Thoracic aorta (tissue), 2 donors: Measurements from ENCODE around the gene POLDIP3. TPM values are rescaled to one million over a fixed set of nuclear protein-coding genes. Genes with fewer than 3 reads are reported as not detected.
A peak's percentile ranks its signal among the peaks of the same experiment; 100 is the strongest.

ENCODE experiments used
- ATAC-seq: fragments of 150-250 bp; one replicate; pipeline ENCODE4 v1.8.0; 2017; ENCODE audit warnings: low read depth; ENCODE audit not compliant: insufficient number of reproducible peaks, low FRiP score
- DNase-seq: peaks from one replicate; pipeline ENCODE4 v3.0.0-alpha.2; 2020; ENCODE audit warnings: low spot score
- H3K27ac ChIP-seq, 2 donors: fragments of 200-600 bp; sonication (generic); 1 replicate in 1 of 2; 2 replicates in 1 of 2; pipeline ENCODE4 v1.5.1; 2016; ENCODE audit warnings: mild to moderate bottlenecking in 2 of 2, moderate library complexity in 2 of 2
- H3K27me3 ChIP-seq: fragments of 200-600 bp; sonication (generic); replicated peaks from 2 replicates; pipeline ENCODE4 v1.6.0; 2016; ENCODE audit warnings: mild to moderate bottlenecking; ENCODE audit not compliant: insufficient read depth
- H3K36me3 ChIP-seq: fragments of 200-600 bp; sonication (generic); one replicate; pipeline ENCODE4 v1.5.1; 2016
- H3K4me1 ChIP-seq, 2 donors: fragments of 200-600 bp; sonication (generic); 1 replicate in 1 of 2; 2 replicates in 1 of 2; pipeline versions ENCODE4 v1.5.1 to v1.6.0; 2016; ENCODE audit warnings: low read depth in 2 of 2, mild to moderate bottlenecking in 1 of 2; ENCODE audit not compliant: control insufficient read depth in 1 of 2
- H3K4me3 ChIP-seq: fragments of 200-600 bp; sonication (generic); 2 replicates; pipeline ENCODE4 v1.5.1; 2016; ENCODE audit warnings: mild to moderate bottlenecking
- H3K9me3 ChIP-seq: fragments of 200-600 bp; sonication (generic); 2 replicates; pipeline ENCODE4 v1.5.1; 2016
- total RNA-seq, 2 donors: library from RNA; depleted of rRNA; stranded (reverse); fragments of >200 nt; gene quantifications; one replicate each; pipeline versions ENCODE4 v1.1.0 to v1.2.3, GENCODE V29; 2016
- TF ChIP-seq, protein P1 (sequence below): fragments of 200-600 bp; sonication (generic); IDR thresholded peaks from one replicate; pipeline ENCODE4 v1.5.1; 2019; ENCODE audit warnings: antibody characterized with exemption

POLDIP3 gene
- total RNA-seq, 2 donors from 2014 or later = 38.2 to 38.7 TPM

DNA sequence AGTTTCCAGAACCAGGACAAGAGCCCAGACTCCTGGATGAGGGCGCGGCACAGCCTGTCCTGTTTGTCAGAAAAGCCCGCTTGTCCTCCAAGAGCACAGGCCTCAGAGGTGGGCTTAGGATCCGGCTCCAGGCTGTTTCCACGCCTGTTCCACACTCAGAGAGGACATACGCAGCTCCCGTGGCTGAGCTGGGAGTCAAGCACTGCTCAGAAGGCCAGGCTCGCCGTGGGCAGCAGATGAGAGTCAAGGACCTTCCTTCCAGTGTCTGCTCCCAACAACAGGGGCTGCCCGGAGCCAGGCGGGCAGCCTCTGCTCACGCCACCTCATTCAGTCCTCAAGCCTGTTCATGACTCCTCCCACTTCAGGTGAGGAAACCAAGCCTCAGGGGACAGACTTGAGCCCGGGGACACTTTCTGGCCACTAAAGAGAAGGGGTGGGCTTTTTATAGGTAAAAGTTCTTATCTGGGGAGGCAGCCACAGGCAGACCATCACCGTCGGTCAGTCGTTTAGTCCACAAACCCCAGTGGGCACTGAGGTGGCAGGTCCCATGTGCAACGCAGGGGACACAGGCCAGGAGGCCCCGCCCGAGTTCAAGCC, 30.8 kb upstream of the POLDIP3 start:
- H3K27me3 ChIP-seq = no peaks in the 10 kb centered on the region
- no peak for DNase-seq
- peak overlapping the region; percentile 100 for H3K4me3 ChIP-seq
- TF ChIP-seq, protein P1, sequence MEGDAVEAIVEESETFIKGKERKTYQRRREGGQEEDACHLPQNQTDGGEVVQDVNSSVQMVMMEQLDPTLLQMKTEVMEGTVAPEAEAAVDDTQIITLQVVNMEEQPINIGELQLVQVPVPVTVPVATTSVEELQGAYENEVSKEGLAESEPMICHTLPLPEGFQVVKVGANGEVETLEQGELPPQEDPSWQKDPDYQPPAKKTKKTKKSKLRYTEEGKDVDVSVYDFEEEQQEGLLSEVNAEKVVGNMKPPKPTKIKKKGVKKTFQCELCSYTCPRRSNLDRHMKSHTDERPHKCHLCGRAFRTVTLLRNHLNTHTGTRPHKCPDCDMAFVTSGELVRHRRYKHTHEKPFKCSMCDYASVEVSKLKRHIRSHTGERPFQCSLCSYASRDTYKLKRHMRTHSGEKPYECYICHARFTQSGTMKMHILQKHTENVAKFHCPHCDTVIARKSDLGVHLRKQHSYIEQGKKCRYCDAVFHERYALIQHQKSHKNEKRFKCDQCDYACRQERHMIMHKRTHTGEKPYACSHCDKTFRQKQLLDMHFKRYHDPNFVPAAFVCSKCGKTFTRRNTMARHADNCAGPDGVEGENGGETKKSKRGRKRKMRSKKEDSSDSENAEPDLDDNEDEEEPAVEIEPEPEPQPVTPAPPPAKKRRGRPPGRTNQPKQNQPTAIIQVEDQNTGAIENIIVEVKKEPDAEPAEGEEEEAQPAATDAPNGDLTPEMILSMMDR = no peak
- H3K27ac ChIP-seq = peak overlapping the region; percentile 95 to 99
- peaks cover 60 to 73% of the 10 kb centered on the region in 2 donors for H3K4me1 ChIP-seq
- ATAC-seq = no peak
- no peaks in the 10 kb centered on the region for H3K36me3 ChIP-seq
- no peaks in the 10 kb centered on the region for H3K9me3 ChIP-seq

- H3K4me1 ChIP-seq = peaks cover 60 to 75% of the 10 kb centered on the region in 2 donors
- no peaks in the 10 kb centered on the region for H3K9me3 ChIP-seq
- no peaks in the 10 kb centered on the region for H3K36me3 ChIP-seq
- H3K27ac ChIP-seq = peak overlapping the region; percentile 95 to 99
- TF ChIP-seq, protein P1 = no peak
- DNase-seq (no peak), ATAC-seq (no peak)
- H3K4me3 ChIP-seq = peak overlapping the region; percentile 100
- H3K27me3 ChIP-seq = no peaks in the 10 kb centered on the region
These were observed 30.0 kb upstream of the POLDIP3 start for GRCh38 chr22:42644422-42645340.

- Histone ChIP-seq H3K4me3 (peak overlapping the region; percentile 100), H3K27me3 (no peaks in the 10 kb centered on the region), H3K9me3 (no peaks in the 10 kb centered on the region), H3K36me3 (no peaks in the 10 kb centered on the region), H3K4me1 (peaks cover 60 to 81% of the 10 kb centered on the region in 2 donors), H3K27ac (peak overlapping the region; percentile 95 to 99)
- TF ChIP-seq, protein P1 = no peak
- ATAC-seq (no peak), DNase-seq (no peak)
These were observed 29.1 kb upstream of the POLDIP3 start for GRCh38 chr22:42643634-42644421.

GRCh38 chr22:42642806-42643633, 28.3 kb upstream of the POLDIP3 start:
- no peaks in the 10 kb centered on the region for H3K36me3 ChIP-seq
- H3K27me3 ChIP-seq = no peaks in the 10 kb centered on the region
- no peak overlapping the region for H3K4me3 ChIP-seq
- DNase-seq = no peak
- no peak for ATAC-seq
- no peaks in the 10 kb centered on the region for H3K9me3 ChIP-seq
- peaks cover 58 to 78% of the 10 kb centered on the region in 2 donors for H3K4me1 ChIP-seq
- H3K27ac ChIP-seq = peak overlapping the region; percentile 95 to 99
- TF ChIP-seq, protein P1 = no peak
